Breast epithelium (tissue), 3 donors: ENCODE data around the gene LCE5A.

Source experiments
- POLR2A ChIP-seq: fragments of 450-650 bp; IDR thresholded peaks from one replicate; pipeline ENCODE4 v1.6.1; 2016; ENCODE audit warnings: antibody characterized with exemption, mild to moderate bottlenecking, moderate library complexity
- POLR2AphosphoS5 ChIP-seq, 3 donors: sonication (generic); formaldehyde crosslinking; IDR thresholded peaks; one replicate each; pipeline ENCODE4 v1.6.1; 2017; ENCODE audit warnings: antibody characterized with exemption in 3 of 3
- TF ChIP-seq, protein P1 (sequence below), 3 donors: fragments of 450-650 bp; IDR thresholded peaks; one replicate each; pipeline ENCODE4 v1.5.1; 2016 to 2017; ENCODE audit warnings: antibody characterized with exemption in 3 of 3, mild to moderate bottlenecking in 3 of 3, moderate library complexity in 3 of 3

GRCh38 chr1:152473887-152474537 lies 36.6 kb upstream of the LCE5A start:
- TF ChIP-seq POLR2A, result no peak
- TF ChIP-seq, protein P1, sequence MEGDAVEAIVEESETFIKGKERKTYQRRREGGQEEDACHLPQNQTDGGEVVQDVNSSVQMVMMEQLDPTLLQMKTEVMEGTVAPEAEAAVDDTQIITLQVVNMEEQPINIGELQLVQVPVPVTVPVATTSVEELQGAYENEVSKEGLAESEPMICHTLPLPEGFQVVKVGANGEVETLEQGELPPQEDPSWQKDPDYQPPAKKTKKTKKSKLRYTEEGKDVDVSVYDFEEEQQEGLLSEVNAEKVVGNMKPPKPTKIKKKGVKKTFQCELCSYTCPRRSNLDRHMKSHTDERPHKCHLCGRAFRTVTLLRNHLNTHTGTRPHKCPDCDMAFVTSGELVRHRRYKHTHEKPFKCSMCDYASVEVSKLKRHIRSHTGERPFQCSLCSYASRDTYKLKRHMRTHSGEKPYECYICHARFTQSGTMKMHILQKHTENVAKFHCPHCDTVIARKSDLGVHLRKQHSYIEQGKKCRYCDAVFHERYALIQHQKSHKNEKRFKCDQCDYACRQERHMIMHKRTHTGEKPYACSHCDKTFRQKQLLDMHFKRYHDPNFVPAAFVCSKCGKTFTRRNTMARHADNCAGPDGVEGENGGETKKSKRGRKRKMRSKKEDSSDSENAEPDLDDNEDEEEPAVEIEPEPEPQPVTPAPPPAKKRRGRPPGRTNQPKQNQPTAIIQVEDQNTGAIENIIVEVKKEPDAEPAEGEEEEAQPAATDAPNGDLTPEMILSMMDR (IDR thresholded peaks at IDR 0.05), result no peak
- TF ChIP-seq POLR2AphosphoS5 (IDR thresholded peaks at IDR 0.05), result no peak
